GM12878 (cell line): ENCODE measurements around the gene RFT1. TPM values are rescaled to one million over a fixed set of nuclear protein-coding genes. Genes with fewer than 3 reads are reported as not detected.

Source experiments
- ATAC-seq: fragments of 200-7000 bp; cut with Tn5 transposase; 3 replicates; pipeline ENCODE4 v1.9.1; 2020; ENCODE audit warnings: mild to moderate bottlenecking, moderate library complexity
- BruUV-seq: library from RNA; stranded (reverse); fragments of 400-500 nt; replicated peaks from 2 replicates; lab custom pipeline; 2021; lab: Mats Ljungman, UMichigan
- CTCF ChIA-PET: fragments of 300-600 bp; sonication (Branson Sonifier 250); formaldehyde crosslinking; extraction: SDS; loops from one replicate; lab custom pipeline; 2021; ENCODE audit warnings: inconsistent platforms; lab: Yijun Ruan, JAX
- POLR2A ChIA-PET: fragments of 350-600 bp; formaldehyde crosslinking; extraction: SDS; loops from one replicate; lab custom pipeline; 2021; ENCODE audit warnings: inconsistent platforms; lab: Charles Lee
- RAD21 ChIA-PET: fragments of 300-600 bp; sonication (Branson Sonifier 250); formaldehyde crosslinking; loops from one replicate; lab custom pipeline; 2023; ENCODE audit warnings: antibody characterized with exemption; ENCODE audit not compliant: unreplicated experiment; lab: Charles Lee
- SMC1A ChIA-PET: fragments of 300-600 bp; sonication (Branson Sonifier 250); formaldehyde crosslinking; loops from one replicate; lab custom pipeline; 2023; ENCODE audit not compliant: unreplicated experiment, uncharacterized antibody; lab: Charles Lee
- DNase-seq: peaks from one replicate; pipeline ENCODE4 v3.0.0-alpha.2; 2011; ENCODE audit warnings: low read depth, low spot score
- FAIRE-seq: peaks from 3 replicates; lab custom pipeline; 2011; peaks lifted over from hg19 to GRCh38; lab: Jason Lieb, UNC
- H2AFZ ChIP-seq: 2 replicates; pipeline ENCODE4 v1.6.0; 2011; ENCODE audit warnings: low read depth, low read length, control low read depth; ENCODE audit not compliant: control insufficient read depth
- H3K27ac ChIP-seq: 2 replicates; pipeline ENCODE4 v1.5.1; 2011; ENCODE audit warnings: control low read depth; ENCODE audit not compliant: control insufficient read depth, insufficient read depth
- H3K27me3 ChIP-seq, 2 experiments: replicated peaks in 1 of 2; 2 replicates each; pipeline versions ENCODE4 v1.6.0 to v1.6.1; 2011; ENCODE audit warnings: low read length in 1 of 2; ENCODE audit not compliant: control insufficient read depth in 2 of 2, insufficient read depth in 2 of 2
- H3K36me3 ChIP-seq, 2 experiments: 2 replicates each; pipeline ENCODE4 v1.5.1; 2011; ENCODE audit warnings: low read length in 1 of 2; ENCODE audit not compliant: control insufficient read depth in 2 of 2, insufficient read depth in 2 of 2
- H3K4me1 ChIP-seq: 2 replicates; pipeline ENCODE4 v1.6.1; 2011; ENCODE audit warnings: mild to moderate bottlenecking, low read length, moderate library complexity, mixed read lengths; ENCODE audit not compliant: control insufficient read depth, insufficient read depth
- H3K4me2 ChIP-seq: 2 replicates; pipeline ENCODE4 v1.6.0; 2011; ENCODE audit warnings: control low read depth; ENCODE audit not compliant: control insufficient read depth, insufficient read depth
- H3K4me3 ChIP-seq: fragments of 200-600 bp; sonication (generic); 2 replicates; pipeline ENCODE4 v1.5.1; 2016
- H3K79me2 ChIP-seq: 2 replicates; pipeline ENCODE4 v1.6.0; 2011; ENCODE audit warnings: low read length; ENCODE audit not compliant: control insufficient read depth, insufficient read depth
- H3K9ac ChIP-seq: 2 replicates; pipeline ENCODE4 v1.8.0; 2011; ENCODE audit warnings: low read length, control low read depth, mixed read lengths; ENCODE audit not compliant: control insufficient read depth, insufficient read depth
- H3K9me3 ChIP-seq: replicated peaks from 3 replicates; pipeline ENCODE4 v1.5.1; 2011; ENCODE audit warnings: mild to moderate bottlenecking, low read length; ENCODE audit not compliant: control insufficient read depth, insufficient read depth
- H4K20me1 ChIP-seq: 2 replicates; pipeline ENCODE4 v1.6.0; 2011; ENCODE audit not compliant: control insufficient read depth, insufficient read depth
- CBX3 ChIP-seq: fragments of 200-600 bp; sonication (generic); IDR thresholded peaks from 2 replicates; pipeline ENCODE4 v1.6.1; 2016; ENCODE audit warnings: low read depth, borderline replicate concordance
- CEBPB ChIP-seq, 2 experiments: fragments of 150-350 bp in 1 of 2; IDR thresholded peaks; 2 replicates each; pipeline ENCODE4 v1.6.1; 2012 to 2014; ENCODE audit warnings: low read depth in 2 of 2, low read length in 2 of 2, borderline replicate concordance in 1 of 2, inconsistent platforms in 1 of 2
- IRF3 ChIP-seq: fragments of 450-650 bp; IDR thresholded peaks from 2 replicates; pipeline ENCODE4 v1.6.1; 2014; ENCODE audit warnings: mild to moderate bottlenecking
- NBN ChIP-seq: fragments of 450-650 bp; IDR thresholded peaks from 2 replicates; pipeline ENCODE4 v1.6.1; 2016
- RCOR1 ChIP-seq: conservative IDR thresholded peaks from 2 replicates; pipeline ENCODE4 v1.6.1; 2012; ENCODE audit warnings: low read depth, low read length, improper control_type of control experiment
- STAT3 ChIP-seq: IDR thresholded peaks from 2 replicates; pipeline ENCODE4 v1.6.1; 2011; ENCODE audit warnings: low read depth, low read length, improper control_type of control experiment
- YY1 ChIP-seq: IDR thresholded peaks from 2 replicates; pipeline ENCODE4 v1.6.1; 2011; ENCODE audit warnings: low read depth, mild to moderate bottlenecking, low read length
- ZNF217 ChIP-seq: fragments of 450-650 bp; IDR thresholded peaks from 2 replicates; pipeline ENCODE4 v1.6.1; 2017; ENCODE audit warnings: antibody characterized with exemption, mild to moderate bottlenecking
- WGBS: methylation state at CpG from one replicate; pipeline ENCODE4 v1.1.6; 2016; ENCODE audit warnings: low lambda C conversion rate; ENCODE audit not compliant: insufficient replicate concordance, insufficient coverage; ENCODE audit errors: missing lambda C conversion rate; 5-methylcytosine and 5-hydroxymethylcytosine counted together
- in situ Hi-C: fragments of 300-500 bp; cut with MboI; formaldehyde crosslinking; loops from 9 replicates; pipeline ENCODE4 v1.14.3; 2018; ENCODE audit warnings: mixed read lengths
- intact Hi-C: fragments of 100-400 bp; cut with micrococcal nuclease; formaldehyde crosslinking; loops from one replicate; pipeline ENCODE4 v1.14.2; 2022; ENCODE audit not compliant: unreplicated experiment
- polyA plus RNA-seq, 11 experiments: library from polyadenylated mRNA; depleted of rRNA in 4 of 11; unstranded in 6 of 11; stranded (reverse) in 5 of 11; fragments of >200 nt; fragmentation: Nextera tagmentation in 4 of 11; fragmentation: Illumina TruSeq in 1 of 11; extraction: Ambion mirVana in 4 of 11; extraction: Trizol in 1 of 11; gene quantifications; 1 replicate in 1 of 11; 2 replicates in 10 of 11; pipeline versions ENCODE4 v1.2.1 to v1.2.3, GENCODE V29; 2011 to 2016; ENCODE audit warnings: inconsistent platforms in 2 of 11, missing spikeins in 2 of 11, low read depth in 1 of 11
- total RNA-seq, 4 experiments: library from RNA; depleted of rRNA in 3 of 4; stranded (reverse); fragments of >200 nt in 3 of 4; fragmentation: Illumina TruSeq in 1 of 4; extraction: Trizol in 1 of 4; gene quantifications; 2 replicates each; pipeline versions ENCODE4 v1.2.1 to v1.2.3, GENCODE V29; 2013 to 2021
- TF ChIP-seq, protein P1 (sequence below): fragments of 150-350 bp; IDR thresholded peaks from 2 replicates; pipeline ENCODE4 v1.6.1; 2016; ENCODE audit warnings: low read depth, low read length

RFT1 gene
- total and polyA plus RNA-seq, 10 of the 15 experiments (the other 5 are each of a cell fraction or from before 2014, with no cell fraction given) = 16.6 to 75.1 (median 34.5) TPM

GRCh38 chr3:53131096-53131495, 861 bp upstream of the RFT1 start:
- Histone ChIP-seq H3K9me3 (no peaks in the 10 kb centered on the region), H3K4me2 (peak overlapping the region; percentile 92), H3K79me2 (peaks cover 25% of the 10 kb centered on the region), H3K27ac (peak overlapping the region; percentile 87), H2AFZ (peak overlapping the region; percentile 99), H3K4me1 (peaks cover 7% of the 10 kb centered on the region; the same call in 1 of the 2 replicates), H3K27me3 (no peaks in the 10 kb centered on the region), H3K9ac (peak overlapping the region; percentile 93; the same call in 1 of the 2 replicates), H3K36me3 (0 out of 4 replicates have a peak, but pooled peaks cover 0 to 3% of the 10 kb centered on the region in 2 experiments), H3K4me3 (peak overlapping the region; percentile 92), H4K20me1 (no peaks in the 10 kb centered on the region)
- BruUV-seq = no TSS peak
- ATAC-seq (no peak), DNase-seq (no peak), FAIRE-seq (no peak)
- intact Hi-C loops = loop anchor here (2.0 kb wide), 1 partner anchor 30 kb away; the partner anchor contains the start of gene PRKCD
- in situ Hi-C loops = loop anchor here (5.0 kb wide), 1 partner anchor 66 kb away; no protein-coding TSS in a partner anchor
- ChIA-PET CTCF (interaction anchor here (1.3 to 14.2 kb wide), 7 partner anchors 13 to 69 kb away, joined by 3 to 476 read pairs (median 11); partner anchors contain the start of gene PRKCD), SMC1A (interaction anchor here (0.9 to 11.8 kb wide), 9 partner anchors 13 to 76 kb away, joined by 3 to 227 read pairs (median 7); no protein-coding TSS in a partner anchor), RAD21 (interaction anchor here (0.9 to 7.9 kb wide), 9 partner anchors 14 to 65 kb away, joined by 3 to 151 read pairs (median 4); no protein-coding TSS in a partner anchor), POLR2A (interaction anchor here (0.5 to 2.3 kb wide), 9 partner anchors 11 to 68 kb away, joined by 3 to 10 read pairs (median 4); no protein-coding TSS in a partner anchor)
- TF ChIP-seq CEBPB (IDR thresholded peaks at IDR 0.05; ENCODE audit: borderline replicate concordance in 1 of 2, low read depth in 2 of 2, low read length in 2 of 2) (no peak), ZNF217 (no peak), IRF3 (no peak), NBN (no peak), CBX3 (no peak), YY1 (no peak), RCOR1 (no peak), STAT3 (no peak)
- TF ChIP-seq, protein P1, sequence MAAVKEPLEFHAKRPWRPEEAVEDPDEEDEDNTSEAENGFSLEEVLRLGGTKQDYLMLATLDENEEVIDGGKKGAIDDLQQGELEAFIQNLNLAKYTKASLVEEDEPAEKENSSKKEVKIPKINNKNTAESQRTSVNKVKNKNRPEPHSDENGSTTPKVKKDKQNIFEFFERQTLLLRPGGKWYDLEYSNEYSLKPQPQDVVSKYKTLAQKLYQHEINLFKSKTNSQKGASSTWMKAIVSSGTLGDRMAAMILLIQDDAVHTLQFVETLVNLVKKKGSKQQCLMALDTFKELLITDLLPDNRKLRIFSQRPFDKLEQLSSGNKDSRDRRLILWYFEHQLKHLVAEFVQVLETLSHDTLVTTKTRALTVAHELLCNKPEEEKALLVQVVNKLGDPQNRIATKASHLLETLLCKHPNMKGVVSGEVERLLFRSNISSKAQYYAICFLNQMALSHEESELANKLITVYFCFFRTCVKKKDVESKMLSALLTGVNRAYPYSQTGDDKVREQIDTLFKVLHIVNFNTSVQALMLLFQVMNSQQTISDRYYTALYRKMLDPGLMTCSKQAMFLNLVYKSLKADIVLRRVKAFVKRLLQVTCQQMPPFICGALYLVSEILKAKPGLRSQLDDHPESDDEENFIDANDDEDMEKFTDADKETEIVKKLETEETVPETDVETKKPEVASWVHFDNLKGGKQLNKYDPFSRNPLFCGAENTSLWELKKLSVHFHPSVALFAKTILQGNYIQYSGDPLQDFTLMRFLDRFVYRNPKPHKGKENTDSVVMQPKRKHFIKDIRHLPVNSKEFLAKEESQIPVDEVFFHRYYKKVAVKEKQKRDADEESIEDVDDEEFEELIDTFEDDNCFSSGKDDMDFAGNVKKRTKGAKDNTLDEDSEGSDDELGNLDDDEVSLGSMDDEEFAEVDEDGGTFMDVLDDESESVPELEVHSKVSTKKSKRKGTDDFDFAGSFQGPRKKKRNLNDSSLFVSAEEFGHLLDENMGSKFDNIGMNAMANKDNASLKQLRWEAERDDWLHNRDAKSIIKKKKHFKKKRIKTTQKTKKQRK = no peak
- 93% methylated on average over 4 of the region's 4 CpGs for WGBS
